ENCODE measurements around the gene SPEF1.

GRCh38 chr20:3775457-3776108 lies 5.7 kb downstream of the SPEF1 start:
- no peak for TF ChIP-seq CTCF (IDR thresholded peaks at IDR 0.05)
- TF ChIP-seq POLR2A (IDR thresholded peaks at IDR 0.05) = no peak

Data from body of pancreas (tissue), 4 donors.